ENCODE data around the gene TMEM147. TPM values are rescaled to one million over a fixed set of nuclear protein-coding genes. Genes with fewer than 3 reads are reported as not detected.
"Not testable (repeated sequence)": the region's sequence is repeated elsewhere in the genome, so short reads cannot be mapped to it uniquely, and the experiment has no call there.

The TMEM147 gene
- total RNA-seq, 1 experiment from 2014 or later = 157 TPM

- in situ Hi-C loops (cut with HindIII; ENCODE audit: low pct_unique_long_range_greater_than_20kb, low sequenced_read_pairs) (no loop called here), intact Hi-C loops (cut with micrococcal nuclease; ENCODE audit: unreplicated experiment) (no loop called here)
- POLR2A ChIA-PET = no interaction called here
- Histone ChIP-seq H3K4me3 (ENCODE audit: low read depth in 2 of 2, low read length in 2 of 2) (no peak overlapping the region), H3K27ac (ENCODE audit: low read length) (no peak overlapping the region), H3K4me1 (ENCODE audit: control insufficient read depth, insufficient read depth, low read length) (no peaks in the 10 kb centered on the region), H3K27me3 (ENCODE audit: control insufficient read depth, insufficient read depth, low read length) (no peaks in the 10 kb centered on the region), H3K9me3 (ENCODE audit: control insufficient read depth, insufficient read depth, low read depth, low read length) (no peaks in the 10 kb centered on the region), H3K36me3 (ENCODE audit: control insufficient read depth, insufficient read depth, low read length) (no peaks in the 10 kb centered on the region)
- no peak for TF ChIP-seq TCF7L2 (IDR thresholded peaks at IDR 0.05; ENCODE audit: low read depth, low read length)
- TF ChIP-seq CTCF (IDR thresholded peaks at IDR 0.05) = no peak
- no peak for TF ChIP-seq REST (IDR thresholded peaks at IDR 0.05; ENCODE audit: insufficient read depth in 1 of 2, low read depth in 2 of 2, low read length in 1 of 2)
- TF ChIP-seq POLR2AphosphoS5 (IDR thresholded peaks at IDR 0.05; ENCODE audit: low read depth, low read length) = no peak
- TF ChIP-seq SIN3A (IDR thresholded peaks at IDR 0.05; ENCODE audit: borderline replicate concordance, insufficient read depth, low read depth, low read length) = no peak
- CTCF ChIA-PET = interaction anchor here (0.6 to 0.7 kb wide), 2 partner anchors 31 to 433 kb away, joined by 3 read pairs; no protein-coding TSS in a partner anchor
- no peak for DNase-seq (ENCODE audit: low read depth, low spot score)
- BruUV-seq (replicated peaks) = no TSS peak
- ATAC-seq = no peak
Observed at GRCh38 chr19:35590875-35591274, 45.4 kb downstream of the TMEM147 start.

GRCh38 chr19:35592226-35592625, 46.8 kb downstream of the TMEM147 start:
- DNase-seq (ENCODE audit: low read depth, low spot score) (peak; percentile 25), ATAC-seq (no peak; the same call in 1 of the 2 replicates)
- Histone ChIP-seq H3K4me1 (ENCODE audit: control insufficient read depth, insufficient read depth, low read length) (no peaks in the 10 kb centered on the region), H3K9me3 (ENCODE audit: control insufficient read depth, insufficient read depth, low read depth, low read length) (no peaks in the 10 kb centered on the region), H3K27me3 (ENCODE audit: control insufficient read depth, insufficient read depth, low read length) (no peaks in the 10 kb centered on the region), H3K27ac (ENCODE audit: low read length) (no peak overlapping the region), H3K36me3 (ENCODE audit: control insufficient read depth, insufficient read depth, low read length) (no peaks in the 10 kb centered on the region), H3K4me3 (ENCODE audit: low read depth in 2 of 2, low read length in 2 of 2) (no peak overlapping the region)
- no TSS peak for BruUV-seq (replicated peaks)
- in situ Hi-C loops (cut with HindIII; ENCODE audit: low pct_unique_long_range_greater_than_20kb, low sequenced_read_pairs) (no loop called here), intact Hi-C loops (cut with micrococcal nuclease; ENCODE audit: unreplicated experiment) (no loop called here)
- CTCF ChIA-PET = no interaction called here
- TF ChIP-seq POLR2AphosphoS5 (IDR thresholded peaks at IDR 0.05; ENCODE audit: low read depth, low read length) = no peak
- peak; percentile 83; the same call in 1 of the 2 replicates for TF ChIP-seq CTCF (IDR thresholded peaks at IDR 0.05)
- TF ChIP-seq SIN3A (IDR thresholded peaks at IDR 0.05; ENCODE audit: borderline replicate concordance, insufficient read depth, low read depth, low read length) = no peak
- POLR2A ChIA-PET = interaction anchor here (0.5 to 0.7 kb wide), 2 partner anchors 21 to 97 kb away, joined by 7 to 9 read pairs; no protein-coding TSS in a partner anchor

- ATAC-seq; intact Hi-C loops (cut with micrococcal nuclease; ENCODE audit: unreplicated experiment); in situ Hi-C loops (cut with HindIII; ENCODE audit: low pct_unique_long_range_greater_than_20kb, low sequenced_read_pairs); DNase-seq (ENCODE audit: low read depth, low spot score); H3K27me3 ChIP-seq (ENCODE audit: control insufficient read depth, insufficient read depth, low read length); H3K4me3 ChIP-seq (ENCODE audit: low read depth in 2 of 2, low read length in 2 of 2); BruUV-seq (replicated peaks); H3K4me1 ChIP-seq (ENCODE audit: control insufficient read depth, insufficient read depth, low read length); H3K36me3 ChIP-seq (ENCODE audit: control insufficient read depth, insufficient read depth, low read length); POLR2A ChIA-PET; H3K9me3 ChIP-seq (ENCODE audit: control insufficient read depth, insufficient read depth, low read depth, low read length); H3K27ac ChIP-seq (ENCODE audit: low read length): not testable (repeated sequence)
- CTCF ChIA-PET = interaction anchor here (0.7 kb wide), 1 partner anchor 13 kb away, joined by 4 read pairs; no protein-coding TSS in a partner anchor
Observed at GRCh38 chr19:35595026-35595425, 49.6 kb downstream of the TMEM147 start.

All from Panc1 (cell line).